ENCODE results near the gene FSTL4.

Gene FSTL4

DNA sequence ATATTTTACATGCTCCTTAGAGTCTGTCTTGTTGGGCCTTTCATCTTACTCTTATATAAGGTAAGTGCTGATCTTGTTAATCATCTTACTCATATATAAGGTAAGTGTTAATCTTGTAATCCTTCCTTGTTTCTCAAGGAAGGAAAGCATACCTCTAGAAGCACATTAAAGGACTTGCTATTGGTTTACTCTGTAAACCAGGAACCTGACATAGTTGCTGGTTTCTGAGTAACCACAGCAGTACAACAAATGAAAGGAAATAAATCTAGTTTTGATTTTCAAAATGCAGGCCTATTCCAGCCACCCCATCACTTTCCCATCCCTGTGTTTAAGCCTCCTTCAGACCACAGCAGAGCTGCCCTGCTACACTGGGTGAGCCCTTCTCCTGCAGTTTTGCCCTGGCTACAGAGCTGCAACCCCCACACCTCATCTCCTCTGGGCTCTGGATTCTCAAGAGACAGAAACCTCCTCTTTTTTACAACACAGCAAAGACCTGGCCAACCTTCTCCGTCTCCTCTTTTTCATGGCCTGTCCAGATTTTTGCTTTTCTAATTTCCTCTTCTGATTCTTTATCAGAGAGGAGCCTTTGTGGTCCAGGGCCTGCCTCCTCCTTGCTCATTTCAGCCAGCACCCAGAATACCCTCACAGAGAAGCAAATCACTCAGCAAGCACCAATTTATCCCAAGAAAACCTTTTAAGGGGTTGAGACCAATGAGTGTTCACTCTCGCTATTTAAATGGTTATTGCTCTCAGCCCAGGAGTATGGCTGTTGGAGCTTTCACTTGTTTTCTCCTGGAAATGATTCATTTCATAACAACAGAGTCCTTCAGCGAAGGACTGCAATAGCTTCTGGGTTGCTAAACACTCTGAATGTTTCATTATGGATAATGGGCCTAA lies 103.2 kb downstream of the FSTL4 start:
- H3K27ac ChIP-seq = no peak overlapping the region

DNA sequence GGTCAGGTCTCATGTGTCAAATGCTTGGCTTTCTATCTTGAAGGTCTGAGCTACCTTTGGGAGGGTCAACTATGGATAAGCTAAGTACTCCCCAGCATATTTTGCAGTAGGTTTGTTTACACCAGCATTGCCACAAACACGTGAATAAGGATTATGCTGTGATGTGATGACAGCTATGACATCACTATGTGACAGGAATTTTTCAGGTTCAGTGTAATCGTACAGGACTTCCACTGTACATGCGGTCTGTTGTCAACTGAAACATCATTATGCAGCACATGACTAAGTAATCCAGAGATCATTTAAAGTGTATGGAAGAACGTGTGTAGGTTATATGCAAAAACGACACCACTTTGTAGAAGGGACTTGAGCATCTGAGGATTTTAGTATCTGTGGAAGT lies 104.0 kb downstream of the FSTL4 start:
- no peak overlapping the region for H3K27ac ChIP-seq
- TF ChIP-seq CTCF (IDR thresholded peaks at IDR 0.05) = no peak
- TF ChIP-seq ZFX (IDR thresholded peaks at IDR 0.05; ENCODE audit: borderline replicate concordance) = no peak

More for the DNA sequence above, 103.2 kb downstream of the FSTL4 start:
- no peak for TF ChIP-seq CTCF (IDR thresholded peaks at IDR 0.05)
- no peak for TF ChIP-seq ZFX (IDR thresholded peaks at IDR 0.05; ENCODE audit: borderline replicate concordance)

DNA sequence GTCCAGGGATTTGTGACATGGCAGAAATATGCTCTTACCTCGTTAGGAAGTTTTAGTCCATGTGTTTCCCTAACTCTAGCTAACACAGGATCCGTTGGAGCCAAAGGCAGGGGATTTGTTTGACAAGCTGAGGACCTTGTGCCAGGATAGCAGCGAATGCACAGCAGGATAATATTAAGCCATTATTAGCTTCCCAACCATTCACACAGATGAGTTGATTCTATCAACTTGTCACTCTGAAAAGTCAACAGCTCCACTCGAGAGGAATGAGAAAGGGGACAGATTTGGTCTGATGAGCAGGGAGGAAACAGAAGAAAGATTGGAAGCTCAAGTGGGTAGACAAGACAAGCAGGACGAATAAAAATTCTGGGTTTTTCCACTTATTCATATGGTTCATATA lies 106.2 kb downstream of the FSTL4 start:
- peak overlapping the region; percentile 63 for H3K27ac ChIP-seq
- no peak for TF ChIP-seq CTCF (IDR thresholded peaks at IDR 0.05)
- no peak for TF ChIP-seq ZFX (IDR thresholded peaks at IDR 0.05; ENCODE audit: borderline replicate concordance)

- H3K27ac ChIP-seq = no peak overlapping the region
Measured at GRCh38 chr5:133503511-133503910, 108.8 kb downstream of the FSTL4 start.

GRCh38 chr5:133499895-133500294 lies 112.4 kb downstream of the FSTL4 start:
- TF ChIP-seq CTCF (IDR thresholded peaks at IDR 0.05) = no peak
- TF ChIP-seq ZFX (IDR thresholded peaks at IDR 0.05; ENCODE audit: borderline replicate concordance) = no peak
- no peak overlapping the region for H3K27ac ChIP-seq

More at GRCh38 chr5:133503511-133503910, 108.8 kb downstream of the FSTL4 start:
- no peak for TF ChIP-seq CTCF (IDR thresholded peaks at IDR 0.05)
- TF ChIP-seq ZFX (IDR thresholded peaks at IDR 0.05; ENCODE audit: borderline replicate concordance) = no peak

- no peak overlapping the region for H3K27ac ChIP-seq
- TF ChIP-seq ZFX (IDR thresholded peaks at IDR 0.05; ENCODE audit: borderline replicate concordance) (no peak), CTCF (IDR thresholded peaks at IDR 0.05) (no peak)
Measured at GRCh38 chr5:133497608-133498348, 114.6 kb downstream of the FSTL4 start.

DNA sequence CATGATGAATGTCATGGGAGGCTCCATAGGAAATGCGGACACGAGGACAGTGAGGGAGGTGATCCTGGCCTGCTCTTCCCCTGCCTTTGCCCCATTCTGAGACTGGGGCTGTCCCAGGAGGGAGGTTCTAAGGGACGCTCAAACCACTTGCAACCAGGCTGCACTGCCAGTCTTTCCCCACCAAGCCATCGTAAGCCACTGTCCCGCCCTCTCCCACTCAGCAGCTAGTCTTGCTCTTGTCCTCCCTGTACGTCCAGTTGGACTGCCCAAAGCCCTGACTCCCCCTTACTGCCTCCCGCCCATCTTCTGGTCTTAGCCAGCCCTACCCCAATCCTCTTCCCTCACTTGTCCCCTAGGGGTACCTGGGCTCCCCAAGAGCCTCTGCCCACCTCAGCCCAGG lies 115.7 kb downstream of the FSTL4 start:
- no peak for TF ChIP-seq ZFX (IDR thresholded peaks at IDR 0.05; ENCODE audit: borderline replicate concordance)
- no peak for TF ChIP-seq CTCF (IDR thresholded peaks at IDR 0.05)
- H3K27ac ChIP-seq = no peak overlapping the region
